H9 (cell line): ENCODE measurements around the gene CD180. TPM values are rescaled to one million over a fixed set of nuclear protein-coding genes. Genes with fewer than 3 reads are reported as not detected.

Experiments
- DNase-seq: peaks from one replicate; pipeline ENCODE4 v3.0.0-alpha.2; 2017
- H2AFZ ChIP-seq: one replicate; pipeline ENCODE4 v1.6.1; 2013; ENCODE audit warnings: mild to moderate bottlenecking, low read length, control low read depth, moderate library complexity
- H2AK5ac ChIP-seq: 2 replicates; pipeline ENCODE4 v1.6.1; 2013; ENCODE audit warnings: low read length, control low read depth, mixed read lengths; ENCODE audit not compliant: insufficient read length
- H2BK120ac ChIP-seq: one replicate; pipeline ENCODE4 v1.6.1; 2013; ENCODE audit warnings: low read depth, mild to moderate bottlenecking, low read length, control low read depth, inconsistent platforms; ENCODE audit not compliant: poor library complexity, severe bottlenecking
- H2BK12ac ChIP-seq: 2 replicates; pipeline ENCODE4 v1.6.1; 2013; ENCODE audit warnings: low read length, control low read depth, mixed read lengths, low read depth; ENCODE audit not compliant: insufficient read length
- H2BK15ac ChIP-seq: 2 replicates; pipeline ENCODE4 v1.6.1; 2013; ENCODE audit warnings: low read depth, low read length, control low read depth
- H2BK20ac ChIP-seq: one replicate; pipeline ENCODE4 v1.6.1; 2013; ENCODE audit warnings: low read depth, mild to moderate bottlenecking, low read length, control low read depth, inconsistent platforms; ENCODE audit not compliant: poor library complexity, severe bottlenecking
- H2BK5ac ChIP-seq: 2 replicates; pipeline ENCODE4 v1.6.1; 2013; ENCODE audit warnings: low read length, control low read depth, mixed read lengths; ENCODE audit not compliant: insufficient read length
- H3K14ac ChIP-seq: 2 replicates; pipeline ENCODE4 v1.6.1; 2013; ENCODE audit warnings: low read length, control low read depth; ENCODE audit not compliant: insufficient read depth
- H3K18ac ChIP-seq: 2 replicates; pipeline ENCODE4 v1.6.1; 2013; ENCODE audit warnings: low read depth, mild to moderate bottlenecking, mixed read lengths, low read length, control low read depth; ENCODE audit not compliant: insufficient read length
- H3K23ac ChIP-seq: 2 replicates; pipeline ENCODE4 v1.6.1; 2013; ENCODE audit warnings: low read length, control low read depth, mixed read lengths, low read depth; ENCODE audit not compliant: insufficient read length
- H3K23me2 ChIP-seq: 2 replicates; pipeline ENCODE4 v1.6.1; 2013; ENCODE audit warnings: low read depth, mild to moderate bottlenecking, mixed read lengths, low read length, control low read depth; ENCODE audit not compliant: insufficient read length, poor library complexity, severe bottlenecking
- H3K27ac ChIP-seq: 2 replicates; pipeline ENCODE4 v1.5.1; 2013; ENCODE audit warnings: low read length, control low read depth, mixed read lengths, low read depth; ENCODE audit not compliant: insufficient read length
- H3K27me3 ChIP-seq: 2 replicates; pipeline ENCODE4 v1.6.1; 2013; ENCODE audit warnings: low read length, control low read depth, inconsistent platforms; ENCODE audit not compliant: insufficient read depth
- H3K4ac ChIP-seq: 2 replicates; pipeline ENCODE4 v1.6.1; 2013; ENCODE audit warnings: low read depth, mild to moderate bottlenecking, control low read depth, inconsistent platforms, low read length, moderate library complexity
- H3K4me1 ChIP-seq: 2 replicates; pipeline ENCODE4 v1.6.1; 2013; ENCODE audit warnings: low read length, control low read depth, inconsistent platforms; ENCODE audit not compliant: insufficient read depth
- H3K4me2 ChIP-seq: 2 replicates; pipeline ENCODE4 v1.6.1; 2013; ENCODE audit warnings: low read length, control low read depth, mixed read lengths; ENCODE audit not compliant: insufficient read length, insufficient read depth
- H3K56ac ChIP-seq: 2 replicates; pipeline ENCODE4 v1.6.1; 2013; ENCODE audit warnings: low read depth, mild to moderate bottlenecking, mixed read lengths, low read length, control low read depth; ENCODE audit not compliant: insufficient read length
- H3K79me1 ChIP-seq: 2 replicates; pipeline ENCODE4 v1.6.1; 2013; ENCODE audit warnings: low read depth, mild to moderate bottlenecking, moderate library complexity, low read length, control low read depth, inconsistent platforms; ENCODE audit not compliant: insufficient read depth, poor library complexity, severe bottlenecking
- H3K79me2 ChIP-seq: 2 replicates; pipeline ENCODE4 v1.6.1; 2013; ENCODE audit warnings: low read length, control low read depth, inconsistent platforms; ENCODE audit not compliant: insufficient read depth
- H3K9ac ChIP-seq: 2 replicates; pipeline ENCODE4 v1.6.1; 2013; ENCODE audit warnings: low read length, control low read depth, mixed read lengths; ENCODE audit not compliant: insufficient read length; ENCODE audit errors: extremely low read depth
- H3K9me3 ChIP-seq: one replicate; pipeline ENCODE4 v1.6.1; 2013; ENCODE audit warnings: low read depth, low read length, inconsistent platforms; ENCODE audit not compliant: control insufficient read depth
- H3T11ph ChIP-seq: one replicate; pipeline ENCODE4 v1.6.1; 2013; ENCODE audit warnings: mild to moderate bottlenecking, low read length, control low read depth, inconsistent platforms
- H4K20me1 ChIP-seq: one replicate; pipeline ENCODE4 v1.6.1; 2013; ENCODE audit not compliant: control insufficient read depth, insufficient read length, insufficient read depth
- H4K5ac ChIP-seq: 2 replicates; pipeline ENCODE4 v1.6.1; 2013; ENCODE audit warnings: low read depth, mild to moderate bottlenecking, mixed read lengths, low read length, control low read depth; ENCODE audit not compliant: insufficient read length
- H4K8ac ChIP-seq: replicated peaks from 2 replicates; pipeline ENCODE4 v1.6.1; 2013; ENCODE audit warnings: low read length, control low read depth, mixed read lengths, low read depth; ENCODE audit not compliant: insufficient read length
- H4K91ac ChIP-seq: 2 replicates; pipeline ENCODE4 v1.6.1; 2013; ENCODE audit warnings: low read depth, mild to moderate bottlenecking, moderate library complexity, mixed read lengths, low read length, control low read depth; ENCODE audit not compliant: insufficient read length
- H3K27ac Mint-ChIP-seq, 3 experiments: 2 replicates in 2 of 3; 3 replicates in 1 of 3; pipeline ENCODE4 v1.8.0; 2020 to 2021; ENCODE audit warnings: mixed read lengths in 3 of 3, mild to moderate bottlenecking in 1 of 3, moderate library complexity in 1 of 3
- H3K27me3 Mint-ChIP-seq: 2 replicates; pipeline ENCODE4 v1.8.0; 2021; ENCODE audit warnings: low read depth, mild to moderate bottlenecking, moderate library complexity, mixed read lengths
- H3K36me3 Mint-ChIP-seq, 3 experiments: 2 replicates in 2 of 3; 3 replicates in 1 of 3; pipeline ENCODE4 v1.8.0; 2020 to 2021; ENCODE audit warnings: low read depth in 3 of 3, mixed read lengths in 3 of 3; ENCODE audit not compliant: insufficient read depth in 1 of 3
- H3K4me1 Mint-ChIP-seq, 2 experiments: 2 replicates each; pipeline ENCODE4 v1.8.0; 2020; ENCODE audit warnings: mixed read lengths in 2 of 2
- H3K4me3 Mint-ChIP-seq, 2 experiments: 2 replicates in 1 of 2; 3 replicates in 1 of 2; pipeline ENCODE4 v1.8.0; 2020 to 2021; ENCODE audit warnings: mild to moderate bottlenecking in 2 of 2, mixed read lengths in 2 of 2, moderate library complexity in 1 of 2
- H3K9me3 Mint-ChIP-seq, 2 experiments: 2 replicates in 1 of 2; 3 replicates in 1 of 2; pipeline ENCODE4 v1.8.0; 2020; ENCODE audit warnings: mild to moderate bottlenecking in 2 of 2, mixed read lengths in 2 of 2, moderate library complexity in 1 of 2
- CTCF ChIP-seq: fragments of 200-600 bp; sonication (generic); conservative IDR thresholded peaks from 3 replicates; pipeline ENCODE4 v1.8.0; 2021; ENCODE audit warnings: antibody characterized with exemption, mild to moderate bottlenecking
- WGBS: extraction: QIAGEN DNeasy Blood & Tissue Kit; methylation state at CpG from one replicate; pipeline ENCODE4 v1.1.7; 2013; ENCODE audit warnings: missing lambda C conversion rate, low lambda C conversion rate, mixed read lengths; ENCODE audit not compliant: insufficient read length; ENCODE audit errors: extremely low coverage; 5-methylcytosine and 5-hydroxymethylcytosine counted together
- total RNA-seq: library from RNA; stranded (reverse); gene quantifications from 2 replicates; pipeline ENCODE4 v1.2.1, GENCODE V29; 2021

CD180 gene
- total RNA-seq, 1 experiment from 2014 or later, result not detected

- no peak overlapping the region for H3K56ac ChIP-seq
- Mint-ChIP-seq H3K27ac (peak overlapping the region in 1 of 3 experiments; percentile 18; a peak in 1 of 7 replicates), H3K27me3 (no peaks in the 10 kb centered on the region), H3K4me1 (peaks cover 0 to 4% of the 10 kb centered on the region in 2 experiments; a peak in 1 of 4 replicates), H3K36me3 (peaks cover 0 to 3% (median 0%) of the 10 kb centered on the region in 3 experiments; a peak in 1 of 7 replicates), H3K9me3 (no peaks in the 10 kb centered on the region), H3K4me3 (no peak overlapping the region; a peak in 1 of 5 replicates)
- no peak overlapping the region for H3K23ac ChIP-seq
- no CpG with 5 or more reads among the region's 14 CpGs for WGBS
- no peak overlapping the region for H3K4me2 ChIP-seq
- H3K9me3 ChIP-seq, result no peaks in the 10 kb centered on the region
- no peak for TF ChIP-seq CTCF
- no peak overlapping the region for H4K5ac ChIP-seq
- no peak overlapping the region for H2BK120ac ChIP-seq
- no peak overlapping the region for H3T11ph ChIP-seq
- H2AK5ac ChIP-seq, result no peak overlapping the region
- no peak overlapping the region for H2AFZ ChIP-seq
- no peak overlapping the region for H4K8ac ChIP-seq
- no peak overlapping the region for H2BK5ac ChIP-seq
- DNase-seq, result no peak
- H2BK20ac ChIP-seq, result no peak overlapping the region
- H2BK12ac ChIP-seq, result no peak overlapping the region
- H3K18ac ChIP-seq, result no peak overlapping the region
- H3K27ac ChIP-seq, result no peak overlapping the region
- no peak overlapping the region for H3K4ac ChIP-seq
- no peak overlapping the region for H3K14ac ChIP-seq
- H3K27me3 ChIP-seq, result no peaks in the 10 kb centered on the region
- no peaks in the 10 kb centered on the region for H3K79me2 ChIP-seq
- no peak overlapping the region for H4K91ac ChIP-seq
- H3K4me1 ChIP-seq, result no peaks in the 10 kb centered on the region
- no peaks in the 10 kb centered on the region for H3K23me2 ChIP-seq
- H2BK15ac ChIP-seq, result no peak overlapping the region
- no peaks in the 10 kb centered on the region for H3K79me1 ChIP-seq
- no peak overlapping the region for H3K9ac ChIP-seq
- no peaks in the 10 kb centered on the region for H4K20me1 ChIP-seq
Measured at GRCh38 chr5:67149057-67149950, 47.3 kb downstream of the CD180 start.
